ENCODE measurements around the gene OGFOD2. TPM values are rescaled to one million over a fixed set of nuclear protein-coding genes. Genes with fewer than 3 reads are reported as not detected.

OGFOD2 gene
- total RNA-seq, 1 donor from 2014 or later, result 4.2 TPM

- peak overlapping the region in 1 of 3 donors; percentile 62 for H3K9ac ChIP-seq (ENCODE audit: low read depth in 1 of 3, low read length in 3 of 3)
- H3K36me3 ChIP-seq (ENCODE audit: control insufficient read depth in 3 of 3, insufficient read depth in 3 of 3, low read length in 3 of 3), result peaks cover 33 to 41% (median 38%) of the 10 kb centered on the region in 3 donors
- H3K4me1 ChIP-seq (ENCODE audit: control insufficient read depth in 3 of 3, insufficient read depth in 3 of 3, low read length in 3 of 3), result peaks cover 38 to 44% (median 43%) of the 10 kb centered on the region in 3 donors
- H3K4me3 ChIP-seq (ENCODE audit: low read length in 3 of 3), result no peak overlapping the region
- no peaks in the 10 kb centered on the region for H3K9me3 ChIP-seq (ENCODE audit: control insufficient read depth in 3 of 3, low read length in 3 of 3)
- peak overlapping the region; percentile 58 for H3K27ac ChIP-seq (ENCODE audit: low read depth, low read length)
- H3K27me3 ChIP-seq (ENCODE audit: control insufficient read depth in 3 of 3, insufficient read depth in 3 of 3, low read length in 3 of 3), result no peaks in the 10 kb centered on the region
Measured at GRCh38 chr12:122985338-122986257, 10.6 kb downstream of the OGFOD2 start.

DNA sequence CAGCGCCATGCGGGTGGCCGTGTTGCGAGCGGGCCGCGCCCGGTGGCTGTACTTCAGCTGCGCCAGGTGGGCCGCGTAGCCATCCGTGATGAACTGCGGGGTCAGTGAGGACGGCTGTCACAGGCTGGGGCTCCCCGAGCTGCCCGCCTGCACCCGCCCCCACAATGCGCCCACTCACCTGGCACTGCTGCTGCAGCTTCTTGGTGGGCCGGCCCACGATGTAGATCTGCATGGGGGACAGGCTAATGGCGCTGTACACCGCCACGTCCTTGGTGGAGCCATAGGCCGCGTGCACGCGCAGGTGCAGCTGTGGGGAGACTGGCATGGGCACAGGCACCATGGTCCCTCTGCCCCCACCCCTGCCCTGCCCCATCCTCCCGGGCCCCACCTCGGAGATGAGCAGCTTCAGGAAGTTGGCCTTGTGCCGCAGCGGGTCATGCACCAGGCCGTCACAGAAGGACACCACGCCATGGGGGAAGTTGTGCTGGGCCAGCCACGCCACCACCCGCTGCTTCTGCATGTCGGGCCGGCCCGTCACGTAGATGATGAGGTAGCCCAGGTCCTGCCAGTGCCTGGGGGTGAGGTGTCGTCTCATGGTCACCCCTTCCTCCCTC, 11.3 kb downstream of the OGFOD2 start:
- Histone ChIP-seq H3K27me3 (ENCODE audit: control insufficient read depth in 3 of 3, insufficient read depth in 3 of 3, low read length in 3 of 3) (no peaks in the 10 kb centered on the region), H3K4me1 (ENCODE audit: control insufficient read depth in 3 of 3, insufficient read depth in 3 of 3, low read length in 3 of 3) (peaks cover 34 to 41% (median 40%) of the 10 kb centered on the region in 3 donors), H3K4me3 (ENCODE audit: low read length in 3 of 3) (no peak overlapping the region), H3K27ac (ENCODE audit: low read depth, low read length) (no peak overlapping the region), H3K9ac (ENCODE audit: low read depth in 1 of 3, low read length in 3 of 3) (no peak overlapping the region), H3K9me3 (ENCODE audit: control insufficient read depth in 3 of 3, low read length in 3 of 3) (no peaks in the 10 kb centered on the region), H3K36me3 (ENCODE audit: control insufficient read depth in 3 of 3, insufficient read depth in 3 of 3, low read length in 3 of 3) (peaks cover 33 to 41% (median 38%) of the 10 kb centered on the region in 3 donors)

GRCh38 chr12:122987086-122987951, 12.3 kb downstream of the OGFOD2 start:
- no peak overlapping the region for H3K4me3 ChIP-seq (ENCODE audit: low read length in 3 of 3)
- peaks cover 31 to 35% (median 33%) of the 10 kb centered on the region in 3 donors for H3K36me3 ChIP-seq (ENCODE audit: control insufficient read depth in 3 of 3, insufficient read depth in 3 of 3, low read length in 3 of 3)
- no peaks in the 10 kb centered on the region for H3K9me3 ChIP-seq (ENCODE audit: control insufficient read depth in 3 of 3, low read length in 3 of 3)
- H3K27me3 ChIP-seq (ENCODE audit: control insufficient read depth in 3 of 3, insufficient read depth in 3 of 3, low read length in 3 of 3), result no peaks in the 10 kb centered on the region
- H3K27ac ChIP-seq (ENCODE audit: low read depth, low read length), result no peak overlapping the region
- no peak overlapping the region for H3K9ac ChIP-seq (ENCODE audit: low read depth in 1 of 3, low read length in 3 of 3)
- H3K4me1 ChIP-seq (ENCODE audit: control insufficient read depth in 3 of 3, insufficient read depth in 3 of 3, low read length in 3 of 3), result peaks cover 25 to 31% (median 30%) of the 10 kb centered on the region in 3 donors

GRCh38 chr12:122988036-122988435, 13.0 kb downstream of the OGFOD2 start:
- H3K4me3 ChIP-seq (ENCODE audit: low read length in 3 of 3), result no peak overlapping the region
- H3K4me1 ChIP-seq (ENCODE audit: control insufficient read depth in 3 of 3, insufficient read depth in 3 of 3, low read length in 3 of 3), result peaks cover 17 to 24% (median 23%) of the 10 kb centered on the region in 3 donors
- no peak overlapping the region for H3K27ac ChIP-seq (ENCODE audit: low read depth, low read length)
- peaks cover 27 to 28% (median 28%) of the 10 kb centered on the region in 3 donors for H3K36me3 ChIP-seq (ENCODE audit: control insufficient read depth in 3 of 3, insufficient read depth in 3 of 3, low read length in 3 of 3)
- no peaks in the 10 kb centered on the region for H3K27me3 ChIP-seq (ENCODE audit: control insufficient read depth in 3 of 3, insufficient read depth in 3 of 3, low read length in 3 of 3)
- H3K9ac ChIP-seq (ENCODE audit: low read depth in 1 of 3, low read length in 3 of 3), result no peak overlapping the region
- no peaks in the 10 kb centered on the region for H3K9me3 ChIP-seq (ENCODE audit: control insufficient read depth in 3 of 3, low read length in 3 of 3)

DNA sequence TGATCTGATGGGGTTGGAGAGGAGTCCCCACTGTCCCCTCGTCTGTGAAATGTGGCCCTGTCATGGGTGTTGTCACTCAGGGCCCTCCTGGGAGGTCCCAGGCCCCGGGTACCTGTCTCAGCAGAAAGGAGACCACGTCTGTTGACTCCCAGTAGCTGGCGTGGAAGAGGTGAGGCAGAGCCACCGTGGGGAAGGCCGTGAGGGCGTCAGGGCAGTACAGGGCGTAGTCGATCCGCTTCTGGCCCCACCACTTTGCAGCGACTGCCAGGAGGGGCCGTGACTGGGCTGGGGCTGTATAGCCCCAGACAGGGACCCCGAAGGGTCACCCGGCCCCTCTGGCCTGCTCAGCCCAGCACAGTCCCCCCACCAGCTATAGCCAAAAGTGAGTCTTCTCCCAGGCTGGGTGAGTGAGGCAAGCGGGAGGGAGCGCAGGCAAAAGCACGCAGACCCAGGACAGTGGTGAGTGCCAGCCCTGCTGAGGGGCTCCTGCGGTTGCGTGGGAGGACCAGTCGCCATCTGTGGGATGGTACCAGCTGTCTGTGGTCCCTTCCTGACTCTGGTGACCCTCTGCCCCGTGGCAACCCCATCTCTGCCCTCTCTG, 13.7 kb downstream of the OGFOD2 start:
- Histone ChIP-seq H3K9me3 (ENCODE audit: control insufficient read depth in 3 of 3, low read length in 3 of 3) (no peaks in the 10 kb centered on the region), H3K4me1 (ENCODE audit: control insufficient read depth in 3 of 3, insufficient read depth in 3 of 3, low read length in 3 of 3) (peaks cover 13 to 19% (median 17%) of the 10 kb centered on the region in 3 donors), H3K27ac (ENCODE audit: low read depth, low read length) (no peak overlapping the region), H3K4me3 (ENCODE audit: low read length in 3 of 3) (no peak overlapping the region), H3K27me3 (ENCODE audit: control insufficient read depth in 3 of 3, insufficient read depth in 3 of 3, low read length in 3 of 3) (no peaks in the 10 kb centered on the region), H3K9ac (ENCODE audit: low read depth in 1 of 3, low read length in 3 of 3) (no peak overlapping the region), H3K36me3 (ENCODE audit: control insufficient read depth in 3 of 3, insufficient read depth in 3 of 3, low read length in 3 of 3) (peaks cover 23 to 25% (median 24%) of the 10 kb centered on the region in 3 donors)

DNA sequence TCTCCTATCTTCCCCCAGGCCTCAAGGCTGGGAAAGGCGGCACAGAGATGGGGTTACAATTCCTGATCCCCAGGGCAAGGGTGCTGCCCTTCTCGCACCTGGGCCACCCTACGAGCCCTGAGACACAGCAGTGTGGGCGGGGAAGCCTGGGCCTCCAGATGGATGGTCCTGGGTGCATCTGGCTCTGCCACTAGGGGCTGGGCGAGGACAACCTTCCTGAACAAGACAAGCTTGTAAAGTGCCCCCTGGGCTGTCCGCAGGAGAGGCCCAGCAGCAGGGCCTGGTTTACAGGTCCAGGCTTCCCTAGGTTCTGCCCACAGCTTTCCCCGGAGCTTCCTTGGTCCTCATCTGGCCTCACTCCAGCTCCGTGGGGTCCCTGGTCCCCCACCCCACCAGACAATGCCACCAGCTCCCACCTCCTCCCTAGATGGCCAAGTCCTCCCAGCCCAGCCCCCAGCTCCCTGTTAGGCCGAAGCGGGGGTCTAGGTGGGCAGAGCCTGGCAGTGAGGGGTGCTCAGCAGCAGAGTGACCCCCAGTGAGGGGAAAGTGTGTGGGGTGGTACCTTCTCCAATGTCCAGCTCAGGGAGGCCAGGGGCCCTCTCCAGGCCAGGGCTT, 14.3 kb downstream of the OGFOD2 start:
- peaks cover 23 to 25% (median 24%) of the 10 kb centered on the region in 3 donors for H3K36me3 ChIP-seq (ENCODE audit: control insufficient read depth in 3 of 3, insufficient read depth in 3 of 3, low read length in 3 of 3)

GRCh38 chr12:122989874-122990419, 14.9 kb downstream of the OGFOD2 start:
- Histone ChIP-seq H3K4me3 (ENCODE audit: low read length in 3 of 3) (no peak overlapping the region), H3K36me3 (ENCODE audit: control insufficient read depth in 3 of 3, insufficient read depth in 3 of 3, low read length in 3 of 3) (peaks cover 23 to 27% (median 25%) of the 10 kb centered on the region in 3 donors), H3K27me3 (ENCODE audit: control insufficient read depth in 3 of 3, insufficient read depth in 3 of 3, low read length in 3 of 3) (no peaks in the 10 kb centered on the region), H3K4me1 (ENCODE audit: control insufficient read depth in 3 of 3, insufficient read depth in 3 of 3, low read length in 3 of 3) (peaks cover 8 to 16% (median 14%) of the 10 kb centered on the region in 3 donors), H3K9ac (ENCODE audit: low read depth in 1 of 3, low read length in 3 of 3) (no peak overlapping the region), H3K27ac (ENCODE audit: low read depth, low read length) (no peak overlapping the region), H3K9me3 (ENCODE audit: control insufficient read depth in 3 of 3, low read length in 3 of 3) (no peaks in the 10 kb centered on the region)

More for the DNA sequence above, 14.3 kb downstream of the OGFOD2 start:
- no peak overlapping the region for H3K4me3 ChIP-seq (ENCODE audit: low read length in 3 of 3)
- H3K27ac ChIP-seq (ENCODE audit: low read depth, low read length), result no peak overlapping the region
- H3K9me3 ChIP-seq (ENCODE audit: control insufficient read depth in 3 of 3, low read length in 3 of 3), result no peaks in the 10 kb centered on the region
- peaks cover 9 to 16% (median 14%) of the 10 kb centered on the region in 3 donors for H3K4me1 ChIP-seq (ENCODE audit: control insufficient read depth in 3 of 3, insufficient read depth in 3 of 3, low read length in 3 of 3)
- no peaks in the 10 kb centered on the region for H3K27me3 ChIP-seq (ENCODE audit: control insufficient read depth in 3 of 3, insufficient read depth in 3 of 3, low read length in 3 of 3)
- no peak overlapping the region for H3K9ac ChIP-seq (ENCODE audit: low read depth in 1 of 3, low read length in 3 of 3)

DNA sequence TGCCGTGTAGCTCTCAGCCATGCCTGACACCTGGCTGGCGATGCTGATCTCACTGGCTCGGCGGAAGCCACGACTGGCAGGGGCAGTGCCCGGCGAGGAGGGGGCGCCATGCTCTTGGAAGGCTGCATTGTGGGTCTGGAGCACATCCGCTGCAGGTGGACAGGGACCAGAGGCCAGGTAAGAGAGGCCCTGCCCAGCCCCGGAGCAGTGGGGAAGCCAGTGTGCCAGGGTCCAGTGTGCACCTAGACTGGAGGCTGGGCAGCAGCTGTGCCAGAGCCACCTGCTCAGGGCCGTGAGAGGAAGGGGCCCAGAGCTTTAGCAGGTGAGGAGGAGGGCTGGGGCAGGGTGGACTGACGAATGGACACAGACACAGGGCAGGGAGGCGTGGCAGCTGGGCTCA, 15.5 kb downstream of the OGFOD2 start:
- Histone ChIP-seq H3K36me3 (ENCODE audit: control insufficient read depth in 3 of 3, insufficient read depth in 3 of 3, low read length in 3 of 3) (peaks cover 23 to 25% (median 23%) of the 10 kb centered on the region in 3 donors), H3K27ac (ENCODE audit: low read depth, low read length) (no peak overlapping the region), H3K4me1 (ENCODE audit: control insufficient read depth in 3 of 3, insufficient read depth in 3 of 3, low read length in 3 of 3) (peaks cover 14 to 16% (median 15%) of the 10 kb centered on the region in 3 donors), H3K9me3 (ENCODE audit: control insufficient read depth in 3 of 3, low read length in 3 of 3) (no peaks in the 10 kb centered on the region), H3K4me3 (ENCODE audit: low read length in 3 of 3) (no peak overlapping the region), H3K9ac (ENCODE audit: low read depth in 1 of 3, low read length in 3 of 3) (no peak overlapping the region), H3K27me3 (ENCODE audit: control insufficient read depth in 3 of 3, insufficient read depth in 3 of 3, low read length in 3 of 3) (no peaks in the 10 kb centered on the region)
